CD4-positive, CD25-positive, alpha-beta regulatory T cell (primary cell): Measurements from ENCODE around the gene DCTPP1. TPM values are rescaled to one million over a fixed set of nuclear protein-coding genes. Genes with fewer than 3 reads are reported as not detected.

Source experiments
- ATAC-seq, 2 donors: fragments of 150-1000 bp; cut with Tn5 transposase; one replicate each; pipeline ENCODE4 v1.10.0; 2021; ENCODE audit warnings: low read depth in 2 of 2, moderate number of reproducible peaks in 2 of 2, moderate library complexity in 1 of 2
- DNase-seq, 3 donors: peaks; one replicate each; pipeline versions ENCODE4 v3.0.0 to v3.0.0-alpha.2; 2012 to 2022; ENCODE audit warnings: mixed read lengths in 1 of 3
- H3K27ac ChIP-seq: one replicate; pipeline ENCODE4 v1.7.0; 2013; ENCODE audit warnings: mild to moderate bottlenecking, low read length; ENCODE audit not compliant: insufficient read depth, poor library complexity, severe bottlenecking
- H3K27me3 ChIP-seq: one replicate; pipeline ENCODE4 v1.7.0; 2013; ENCODE audit warnings: low read length; ENCODE audit not compliant: control insufficient read depth, insufficient read depth
- H3K36me3 ChIP-seq: one replicate; pipeline ENCODE4 v1.7.0; 2013; ENCODE audit warnings: mild to moderate bottlenecking, low read length, moderate library complexity; ENCODE audit not compliant: control insufficient read depth, insufficient read depth
- H3K4me1 ChIP-seq: 2 replicates; pipeline ENCODE4 v1.7.0; 2013; ENCODE audit warnings: mild to moderate bottlenecking, low read length; ENCODE audit not compliant: insufficient read depth, control insufficient read depth, poor library complexity, severe bottlenecking
- H3K4me3 ChIP-seq: one replicate; pipeline ENCODE4 v1.7.0; 2013; ENCODE audit warnings: low read depth, mild to moderate bottlenecking, low read length, moderate library complexity
- H3K9me3 ChIP-seq, 2 experiments: 1 replicate in 1 of 2; 2 replicates in 1 of 2; pipeline ENCODE4 v1.7.0; 2013; ENCODE audit warnings: low read length in 2 of 2, mild to moderate bottlenecking in 1 of 2, moderate library complexity in 1 of 2; ENCODE audit not compliant: control insufficient read depth in 2 of 2
- H3K27ac Mint-ChIP-seq, 3 donors: one replicate each; pipeline ENCODE4 v1.8.0; 2020 to 2022; ENCODE audit warnings: mild to moderate bottlenecking in 3 of 3, mixed read lengths in 3 of 3, moderate library complexity in 2 of 3
- H3K27me3 Mint-ChIP-seq: one replicate; pipeline ENCODE4 v1.8.0; 2022; ENCODE audit warnings: mild to moderate bottlenecking, mixed read lengths
- H3K36me3 Mint-ChIP-seq: one replicate; pipeline ENCODE4 v1.8.0; 2020; ENCODE audit warnings: mixed read lengths
- H3K4me1 Mint-ChIP-seq, 4 donors: one replicate each; pipeline ENCODE4 v1.8.0; 2020 to 2022; ENCODE audit warnings: mixed read lengths in 4 of 4, mild to moderate bottlenecking in 1 of 4
- H3K4me3 Mint-ChIP-seq, 4 donors: one replicate each; pipeline ENCODE4 v1.8.0; 2020 to 2022; ENCODE audit warnings: mild to moderate bottlenecking in 4 of 4, mixed read lengths in 4 of 4, moderate library complexity in 3 of 4
- H3K9me3 Mint-ChIP-seq, 7 donors: one replicate each; pipeline ENCODE4 v1.8.0; 2020 to 2022; ENCODE audit warnings: mixed read lengths in 7 of 7, mild to moderate bottlenecking in 3 of 7, moderate library complexity in 2 of 7
- polyA plus RNA-seq, 4 donors: library from polyadenylated mRNA; unstranded; fragments of 300-500 nt; fragmentation: Illumina TruSeq; gene quantifications; one replicate each; pipeline ENCODE4 v1.2.3, GENCODE V29; 2021
- total RNA-seq: library from RNA; stranded (reverse); gene quantifications from one replicate; pipeline ENCODE4 v1.2.3, GENCODE V29; 2022

Gene DCTPP1
- total and polyA plus RNA-seq, 5 donors from 2014 or later = 20.1 to 110 (median 102) TPM

GRCh38 chr16:30445408-30446202, 15.8 kb upstream of the DCTPP1 start, which contains the start of gene SEPHS2:
Gene SEPHS2, minus strand, starts transcription at chr16:30445874. Its CDS starts 147 bp downstream, at chr16:30445727.
- Histone ChIP-seq H3K4me3 (peak within 1 kb of the TSS; percentile 92), H3K27ac (peak within 1 kb of the TSS; percentile 90), H3K4me1 (peaks cover 42% of the 10 kb centered on the region), H3K9me3 (no peaks in the 10 kb centered on the region), H3K27me3 (no peaks in the 10 kb centered on the region), H3K36me3 (peaks cover 4% of the 10 kb centered on the region)
- DNase-seq = peak; percentile 91 to 98 (median 94)
- H3K4me3 Mint-ChIP-seq = peak within 1 kb of the TSS; percentile 91 to 100 (median 97)
- H3K36me3 Mint-ChIP-seq = peaks cover 12% of the 10 kb centered on the region
- peak within 1 kb of the TSS; percentile 92 to 100 (median 96) for H3K27ac Mint-ChIP-seq
- peak; percentile 92 to 93 for ATAC-seq
- no peaks in the 10 kb centered on the region for H3K9me3 Mint-ChIP-seq
- peaks cover 16 to 46% (median 32%) of the 10 kb centered on the region in 4 donors for H3K4me1 Mint-ChIP-seq
- H3K27me3 Mint-ChIP-seq = peaks cover 5% of the 10 kb centered on the region

- H3K27me3 Mint-ChIP-seq = peaks cover 5% of the 10 kb centered on the region
- DNase-seq (no peak), ATAC-seq (no peak)
- Histone ChIP-seq H3K9me3 (no peaks in the 10 kb centered on the region), H3K36me3 (peaks cover 4% of the 10 kb centered on the region), H3K27me3 (no peaks in the 10 kb centered on the region), H3K4me1 (peaks cover 38% of the 10 kb centered on the region), H3K27ac (peak overlapping the region; percentile 90), H3K4me3 (peak overlapping the region; percentile 92)
- no peaks in the 10 kb centered on the region for H3K9me3 Mint-ChIP-seq
- H3K27ac Mint-ChIP-seq = peak overlapping the region in 2 of 3 donors; percentile 79 to 92
- H3K4me1 Mint-ChIP-seq = peaks cover 16 to 48% (median 33%) of the 10 kb centered on the region in 4 donors
- H3K4me3 Mint-ChIP-seq = peak overlapping the region; percentile 91 to 100 (median 97)
- peaks cover 12% of the 10 kb centered on the region for H3K36me3 Mint-ChIP-seq
Measured at GRCh38 chr16:30445149-30445407, 15.2 kb upstream of the DCTPP1 start.

GRCh38 chr16:30444231-30445148, 14.7 kb upstream of the DCTPP1 start:
- no peak for ATAC-seq
- Mint-ChIP-seq H3K4me1 (peaks cover 12 to 51% (median 30%) of the 10 kb centered on the region in 4 donors), H3K27ac (peak overlapping the region in 2 of 3 donors; percentile 79 to 92), H3K36me3 (peaks cover 12% of the 10 kb centered on the region), H3K9me3 (no peaks in the 10 kb centered on the region), H3K4me3 (peak overlapping the region; percentile 91 to 100 (median 97)), H3K27me3 (peaks cover 5% of the 10 kb centered on the region)
- peaks cover 4% of the 10 kb centered on the region for H3K36me3 ChIP-seq
- no peak for DNase-seq
- H3K9me3 ChIP-seq = no peaks in the 10 kb centered on the region
- H3K4me1 ChIP-seq = peaks cover 33% of the 10 kb centered on the region
- peak overlapping the region; percentile 90 for H3K27ac ChIP-seq
- no peaks in the 10 kb centered on the region for H3K27me3 ChIP-seq
- peak overlapping the region; percentile 92 for H3K4me3 ChIP-seq

DNA sequence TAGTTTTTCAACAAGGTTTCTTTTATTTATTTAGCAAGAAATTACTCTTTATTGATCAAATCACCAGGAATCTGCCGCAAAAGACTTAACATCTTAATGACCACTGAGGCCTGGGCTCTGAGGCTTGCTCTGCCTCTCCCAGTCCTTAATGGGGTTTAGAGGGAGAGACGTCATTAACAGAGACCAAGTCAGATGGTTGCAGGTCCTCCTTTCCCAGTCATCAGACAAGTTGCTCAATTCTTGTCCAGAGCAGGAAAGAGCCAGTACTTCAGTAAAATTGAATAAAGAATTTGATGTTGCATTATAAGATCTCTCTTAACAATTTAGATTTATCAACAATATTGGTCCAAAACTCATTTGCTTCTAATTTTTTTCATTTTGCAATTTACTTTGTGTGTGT, 13.8 kb upstream of the DCTPP1 start:
- Mint-ChIP-seq H3K4me3 (peak overlapping the region; percentile 90 to 97 (median 94)), H3K4me1 (peaks cover 12 to 50% (median 30%) of the 10 kb centered on the region in 4 donors), H3K9me3 (no peaks in the 10 kb centered on the region), H3K27ac (peak overlapping the region; percentile 20 to 68 (median 32)), H3K27me3 (peaks cover 5% of the 10 kb centered on the region), H3K36me3 (peaks cover 12% of the 10 kb centered on the region)
- Histone ChIP-seq H3K9me3 (no peaks in the 10 kb centered on the region), H3K27ac (no peak overlapping the region), H3K4me3 (peak overlapping the region; percentile 92), H3K27me3 (no peaks in the 10 kb centered on the region), H3K36me3 (peaks cover 4% of the 10 kb centered on the region), H3K4me1 (peaks cover 31% of the 10 kb centered on the region)
- ATAC-seq = no peak
- no peak for DNase-seq

GRCh38 chr16:30439720-30440348, 10.0 kb upstream of the DCTPP1 start:
- H3K36me3 ChIP-seq = peaks cover 4% of the 10 kb centered on the region
- no peaks in the 10 kb centered on the region for H3K9me3 ChIP-seq
- peaks cover 6 to 35% (median 22%) of the 10 kb centered on the region in 4 donors for H3K4me1 Mint-ChIP-seq
- H3K4me3 ChIP-seq = no peak overlapping the region
- ATAC-seq (no peak), DNase-seq (no peak)
- no peaks in the 10 kb centered on the region for H3K27me3 Mint-ChIP-seq
- no peaks in the 10 kb centered on the region for H3K9me3 Mint-ChIP-seq
- no peaks in the 10 kb centered on the region for H3K27me3 ChIP-seq
- H3K4me1 ChIP-seq = peaks cover 16% of the 10 kb centered on the region
- H3K36me3 Mint-ChIP-seq = peaks cover 12% of the 10 kb centered on the region
- H3K4me3 Mint-ChIP-seq = no peak overlapping the region
- no peak overlapping the region for H3K27ac ChIP-seq
- H3K27ac Mint-ChIP-seq = no peak overlapping the region

GRCh38 chr16:30438835-30439234, 9.0 kb upstream of the DCTPP1 start:
- Mint-ChIP-seq H3K4me1 (peaks cover 9 to 38% (median 19%) of the 10 kb centered on the region in 4 donors), H3K9me3 (no peaks in the 10 kb centered on the region), H3K36me3 (peaks cover 9% of the 10 kb centered on the region), H3K4me3 (no peak overlapping the region), H3K27me3 (no peaks in the 10 kb centered on the region), H3K27ac (no peak overlapping the region)
- H3K4me3 ChIP-seq = no peak overlapping the region
- H3K4me1 ChIP-seq = peaks cover 6% of the 10 kb centered on the region
- H3K36me3 ChIP-seq = peaks cover 4% of the 10 kb centered on the region
- no peak overlapping the region for H3K27ac ChIP-seq
- ATAC-seq (no peak), DNase-seq (no peak)
- H3K27me3 ChIP-seq = no peaks in the 10 kb centered on the region
- H3K9me3 ChIP-seq = no peaks in the 10 kb centered on the region

GRCh38 chr16:30437511-30438046, 7.7 kb upstream of the DCTPP1 start:
- H3K4me1 Mint-ChIP-seq = peaks cover 4 to 30% (median 12%) of the 10 kb centered on the region in 4 donors
- Histone ChIP-seq H3K4me3 (no peak overlapping the region), H3K4me1 (no peaks in the 10 kb centered on the region), H3K36me3 (no peaks in the 10 kb centered on the region), H3K9me3 (no peaks in the 10 kb centered on the region), H3K27me3 (no peaks in the 10 kb centered on the region), H3K27ac (no peak overlapping the region)
- H3K27ac Mint-ChIP-seq = peak overlapping the region; percentile 72 to 86 (median 86)
- H3K36me3 Mint-ChIP-seq = no peaks in the 10 kb centered on the region
- H3K27me3 Mint-ChIP-seq = no peaks in the 10 kb centered on the region
- DNase-seq = no peak
- H3K9me3 Mint-ChIP-seq = no peaks in the 10 kb centered on the region
- H3K4me3 Mint-ChIP-seq = no peak overlapping the region
- no peak for ATAC-seq
